Measurements from ENCODE around the gene CCDC181.

The CCDC181 gene

GRCh38 chr1:169364948-169365347 lies 62.3 kb downstream of the CCDC181 start:
- POLR2A ChIA-PET, result no interaction called here
- CTCF ChIA-PET, result interaction anchor here (1.0 kb wide), 1 partner anchor 17 kb away, joined by 5 read pairs; no protein-coding TSS in a partner anchor

GRCh38 chr1:169363046-169363730 lies 64.1 kb downstream of the CCDC181 start:
- TF ChIP-seq CTCF (IDR thresholded peaks at IDR 0.05; ENCODE audit: control extremely low read depth, extremely low read depth, low read depth, missing control alignments), result no peak
- ChIA-PET CTCF (interaction anchor here (0.9 to 4.6 kb wide), 4 partner anchors 16 to 760 kb away, joined by 3 to 30 read pairs (median 3); no protein-coding TSS in a partner anchor), POLR2A (no interaction called here)
- peak; percentile 24 for DNase-seq (ENCODE audit: extremely low spot score)

More at GRCh38 chr1:169364948-169365347, 62.3 kb downstream of the CCDC181 start:
- no peak for TF ChIP-seq CTCF (IDR thresholded peaks at IDR 0.05; ENCODE audit: control extremely low read depth, extremely low read depth, low read depth, missing control alignments)
- DNase-seq (ENCODE audit: extremely low spot score), result no peak

- no peak for TF ChIP-seq CTCF (IDR thresholded peaks at IDR 0.05; ENCODE audit: control extremely low read depth, extremely low read depth, low read depth, missing control alignments)
- no peak for DNase-seq (ENCODE audit: extremely low spot score)
- ChIA-PET POLR2A (no interaction called here), CTCF (interaction anchor here (1.1 to 4.6 kb wide), 3 partner anchors 9 to 922 kb away, joined by 3 to 30 read pairs (median 3); no protein-coding TSS in a partner anchor)
Observed at GRCh38 chr1:169361281-169361680, 66.0 kb downstream of the CCDC181 start.

- TF ChIP-seq CTCF (IDR thresholded peaks at IDR 0.05; ENCODE audit: control extremely low read depth, extremely low read depth, low read depth, missing control alignments), result no peak
- ChIA-PET POLR2A (no interaction called here), CTCF (interaction anchor here (1.1 to 4.6 kb wide), 6 partner anchors 10 to 1018 kb away, joined by 3 to 30 read pairs (median 4); no protein-coding TSS in a partner anchor)
- DNase-seq (ENCODE audit: extremely low spot score), result no peak
Observed at GRCh38 chr1:169360415-169360814, 66.9 kb downstream of the CCDC181 start.

- no peak for DNase-seq (ENCODE audit: extremely low spot score)
- ChIA-PET CTCF (interaction anchor here (0.6 to 5.1 kb wide), 41 partner anchors 8 to 1258 kb away, joined by 3 to 55 read pairs (median 4); partner anchors contain the start of genes ATP1B1, BLZF1 and NME7), POLR2A (no interaction called here)
- TF ChIP-seq CTCF (IDR thresholded peaks at IDR 0.05; ENCODE audit: control extremely low read depth, extremely low read depth, low read depth, missing control alignments), result peak; percentile 65
Observed at GRCh38 chr1:169348383-169349036, 78.8 kb downstream of the CCDC181 start.

GRCh38 chr1:169347688-169348382 lies 79.4 kb downstream of the CCDC181 start:
- no peak for TF ChIP-seq CTCF (IDR thresholded peaks at IDR 0.05; ENCODE audit: control extremely low read depth, extremely low read depth, low read depth, missing control alignments)
- CTCF ChIA-PET, result interaction anchor here (0.6 to 5.1 kb wide), 39 partner anchors 9 to 1258 kb away, joined by 3 to 55 read pairs (median 4); partner anchors contain the start of genes ATP1B1, BLZF1 and NME7
- POLR2A ChIA-PET, result no interaction called here
- DNase-seq (ENCODE audit: extremely low spot score), result no peak

Measured in GM10248 (cell line).